Hepatocyte (in vitro differentiated cells): Measurements from ENCODE around the gene RBL2.

Experiments
- EZH2 ChIP-seq: fragments of 200-600 bp; sonication (generic); IDR thresholded peaks from 2 replicates; pipeline ENCODE4 v1.6.1; 2016; ENCODE audit warnings: antibody characterized with exemption, mild to moderate bottlenecking, borderline replicate concordance
- TF ChIP-seq, protein P1 (sequence below): fragments of 200-600 bp; sonication (generic); IDR thresholded peaks from 2 replicates; pipeline ENCODE4 v1.5.1; 2016; ENCODE audit warnings: antibody characterized with exemption, mild to moderate bottlenecking; ENCODE audit not compliant: poor library complexity

DNA sequence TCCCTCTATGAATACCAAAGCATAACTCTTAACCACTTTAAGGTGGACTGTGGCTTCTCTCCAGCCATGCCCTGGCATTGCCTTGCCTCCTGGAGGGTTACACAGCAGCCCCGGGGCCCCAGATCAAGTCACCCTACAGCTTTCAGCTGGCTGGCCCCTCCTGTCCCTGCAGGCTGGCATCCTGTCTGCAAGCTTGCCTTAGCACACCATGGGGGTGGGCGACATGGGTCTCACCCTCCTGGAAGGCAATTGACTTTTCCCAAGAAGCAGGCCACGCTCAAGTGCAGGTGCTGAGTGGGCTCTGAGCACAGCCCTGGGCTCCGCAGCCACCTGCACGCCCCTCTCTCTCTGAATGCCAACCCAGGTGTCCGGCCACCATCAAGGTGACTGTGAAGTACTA lies 94.5 kb downstream of the RBL2 start:
- TF ChIP-seq, protein P1, sequence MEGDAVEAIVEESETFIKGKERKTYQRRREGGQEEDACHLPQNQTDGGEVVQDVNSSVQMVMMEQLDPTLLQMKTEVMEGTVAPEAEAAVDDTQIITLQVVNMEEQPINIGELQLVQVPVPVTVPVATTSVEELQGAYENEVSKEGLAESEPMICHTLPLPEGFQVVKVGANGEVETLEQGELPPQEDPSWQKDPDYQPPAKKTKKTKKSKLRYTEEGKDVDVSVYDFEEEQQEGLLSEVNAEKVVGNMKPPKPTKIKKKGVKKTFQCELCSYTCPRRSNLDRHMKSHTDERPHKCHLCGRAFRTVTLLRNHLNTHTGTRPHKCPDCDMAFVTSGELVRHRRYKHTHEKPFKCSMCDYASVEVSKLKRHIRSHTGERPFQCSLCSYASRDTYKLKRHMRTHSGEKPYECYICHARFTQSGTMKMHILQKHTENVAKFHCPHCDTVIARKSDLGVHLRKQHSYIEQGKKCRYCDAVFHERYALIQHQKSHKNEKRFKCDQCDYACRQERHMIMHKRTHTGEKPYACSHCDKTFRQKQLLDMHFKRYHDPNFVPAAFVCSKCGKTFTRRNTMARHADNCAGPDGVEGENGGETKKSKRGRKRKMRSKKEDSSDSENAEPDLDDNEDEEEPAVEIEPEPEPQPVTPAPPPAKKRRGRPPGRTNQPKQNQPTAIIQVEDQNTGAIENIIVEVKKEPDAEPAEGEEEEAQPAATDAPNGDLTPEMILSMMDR: no peak
- TF ChIP-seq EZH2: no peak
